Subcutaneous abdominal adipose tissue (tissue), 5 donors: ENCODE measurements around the gene DAPL1.

Experiments
- H3K27ac ChIP-seq: one replicate; pipeline ENCODE4 v1.7.0; 2013; ENCODE audit warnings: low read depth, mild to moderate bottlenecking, inconsistent platforms, low read length, moderate library complexity
- H3K27me3 ChIP-seq, 5 donors: one replicate each; pipeline ENCODE4 v1.7.0; 2013; ENCODE audit warnings: low read length in 5 of 5, inconsistent platforms in 1 of 5; ENCODE audit not compliant: control insufficient read depth in 5 of 5, insufficient read depth in 4 of 5
- H3K36me3 ChIP-seq, 5 donors: one replicate each; pipeline ENCODE4 v1.7.0; 2013; ENCODE audit warnings: low read length in 5 of 5; ENCODE audit not compliant: control insufficient read depth in 5 of 5, insufficient read depth in 5 of 5
- H3K4me1 ChIP-seq, 5 donors: one replicate each; pipeline ENCODE4 v1.7.0; 2013; ENCODE audit warnings: low read length in 5 of 5, mild to moderate bottlenecking in 3 of 5, moderate library complexity in 1 of 5; ENCODE audit not compliant: control insufficient read depth in 5 of 5, insufficient read depth in 5 of 5
- H3K4me3 ChIP-seq, 5 donors: one replicate each; pipeline ENCODE4 v1.7.0; 2013; ENCODE audit warnings: low read length in 5 of 5, low read depth in 1 of 5
- H3K9ac ChIP-seq, 5 donors: one replicate each; pipeline ENCODE4 v1.7.0; 2013; ENCODE audit warnings: low read length in 5 of 5, mild to moderate bottlenecking in 4 of 5, moderate library complexity in 3 of 5
- H3K9me3 ChIP-seq, 5 donors: one replicate each; pipeline ENCODE4 v1.7.0; 2013; ENCODE audit warnings: low read length in 5 of 5; ENCODE audit not compliant: control insufficient read depth in 5 of 5
- donor health status: healthy.
- donor health status: healthy.
- donor health status: healthy.
- donor health status: healthy.
- donor health status: healthy.

The DAPL1 gene

DNA sequence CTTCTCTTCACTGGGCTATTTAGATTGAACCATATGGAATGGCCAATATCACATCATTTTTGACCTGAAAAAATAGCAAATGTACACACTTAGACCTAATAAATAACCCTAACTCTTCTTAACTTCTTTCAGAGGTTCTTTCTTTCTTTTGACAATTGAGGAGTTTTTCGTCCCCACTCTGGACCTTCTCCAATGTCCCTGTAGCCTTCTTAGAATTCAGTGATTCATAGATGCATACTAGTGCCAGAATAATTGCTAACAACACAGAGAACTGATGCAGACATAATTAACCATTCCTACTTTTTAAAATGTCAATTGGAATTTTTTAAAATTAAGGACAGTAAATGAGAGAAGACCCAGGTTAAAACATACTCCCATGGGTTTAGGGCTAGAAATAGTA is 20.0 kb downstream of the DAPL1 start:
- no peak overlapping the region for H3K4me3 ChIP-seq
- no peaks in the 10 kb centered on the region for H3K9me3 ChIP-seq
- H3K36me3 ChIP-seq = no peaks in the 10 kb centered on the region
- H3K4me1 ChIP-seq = peaks cover 0 to 15% (median 13%) of the 10 kb centered on the region in 5 donors
- no peaks in the 10 kb centered on the region for H3K27me3 ChIP-seq
- no peak overlapping the region for H3K27ac ChIP-seq
- H3K9ac ChIP-seq = no peak overlapping the region

- Histone ChIP-seq H3K4me1 (peaks cover 0 to 10% (median 8%) of the 10 kb centered on the region in 5 donors), H3K27ac (no peak overlapping the region), H3K9ac (no peak overlapping the region), H3K4me3 (no peak overlapping the region), H3K36me3 (no peaks in the 10 kb centered on the region), H3K27me3 (no peaks in the 10 kb centered on the region), H3K9me3 (no peaks in the 10 kb centered on the region)
Observed at GRCh38 chr2:158815658-158816057, 20.5 kb downstream of the DAPL1 start.

GRCh38 chr2:158817588-158817987 is 22.5 kb downstream of the DAPL1 start:
- H3K4me3 ChIP-seq = no peak overlapping the region
- H3K9ac ChIP-seq = no peak overlapping the region
- no peaks in the 10 kb centered on the region for H3K4me1 ChIP-seq
- no peaks in the 10 kb centered on the region for H3K9me3 ChIP-seq
- no peak overlapping the region for H3K27ac ChIP-seq
- H3K27me3 ChIP-seq = no peaks in the 10 kb centered on the region
- no peaks in the 10 kb centered on the region for H3K36me3 ChIP-seq

- H3K4me1 ChIP-seq = peaks cover 0 to 2% (median 0%) of the 10 kb centered on the region in 5 donors
- no peak overlapping the region for H3K4me3 ChIP-seq
- H3K27me3 ChIP-seq = no peaks in the 10 kb centered on the region
- no peaks in the 10 kb centered on the region for H3K36me3 ChIP-seq
- H3K9me3 ChIP-seq = no peaks in the 10 kb centered on the region
- no peak overlapping the region for H3K27ac ChIP-seq
- H3K9ac ChIP-seq = no peak overlapping the region
Observed at GRCh38 chr2:158818511-158818910, 23.4 kb downstream of the DAPL1 start.

DNA sequence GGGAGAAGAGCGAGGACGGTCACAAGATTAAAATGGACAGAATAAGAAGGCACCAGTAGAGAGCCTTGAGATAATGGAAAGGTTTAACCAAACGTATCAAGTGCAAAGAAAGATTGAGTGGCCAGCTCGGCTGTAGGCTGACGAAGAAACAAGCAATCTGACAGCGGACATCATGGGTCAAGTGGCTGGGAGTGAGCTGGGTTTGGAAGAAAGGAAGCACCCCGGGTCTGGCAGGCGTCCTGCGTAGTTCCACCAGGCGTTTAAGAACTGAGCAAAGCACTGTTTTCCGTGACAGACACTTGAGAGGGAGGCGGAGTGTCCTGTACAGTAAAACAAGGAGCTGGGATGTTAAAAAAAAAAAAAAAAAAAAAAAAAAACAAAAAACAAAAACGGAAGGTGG is 27.1 kb downstream of the DAPL1 start:
- no peaks in the 10 kb centered on the region for H3K36me3 ChIP-seq
- no peaks in the 10 kb centered on the region for H3K9me3 ChIP-seq
- no peak overlapping the region for H3K4me3 ChIP-seq
- no peak overlapping the region for H3K27ac ChIP-seq
- peaks cover 0 to 12% (median 5%) of the 10 kb centered on the region in 5 donors for H3K4me1 ChIP-seq
- no peak overlapping the region for H3K9ac ChIP-seq
- H3K27me3 ChIP-seq = no peaks in the 10 kb centered on the region

DNA sequence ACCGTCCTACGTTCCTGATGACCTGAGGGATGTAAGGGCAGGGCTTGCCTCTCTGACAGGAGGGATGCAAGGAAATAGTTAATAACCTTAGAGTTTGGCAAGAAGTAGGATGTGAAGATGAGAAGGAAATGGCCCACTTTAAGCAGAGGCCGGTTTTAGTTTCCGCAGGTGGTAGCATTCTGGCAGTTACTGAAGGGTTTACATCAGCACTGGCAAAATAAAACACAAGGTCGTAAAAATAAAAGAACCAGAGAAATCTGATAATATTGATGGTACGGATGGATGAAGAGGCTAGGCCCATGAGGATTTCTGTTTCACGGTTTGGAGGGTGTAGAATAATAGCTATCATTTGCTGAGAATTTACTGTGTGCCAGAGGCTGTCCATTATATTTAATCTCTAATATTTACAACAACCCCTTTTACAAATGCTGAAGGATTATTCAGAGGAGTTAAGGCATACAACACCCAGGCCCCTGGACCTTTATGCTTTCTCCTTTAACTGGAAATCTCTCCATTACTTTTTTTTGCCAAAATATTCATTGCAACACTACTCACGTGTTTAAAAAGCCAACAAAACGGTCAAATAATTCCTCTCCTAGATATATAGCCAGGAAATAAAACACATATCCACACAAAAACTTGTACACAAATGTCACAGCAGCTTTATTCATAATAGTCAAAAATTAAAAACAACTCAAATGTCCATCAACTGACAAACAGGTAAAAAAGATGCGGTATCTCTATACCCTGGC is 28.5 kb downstream of the DAPL1 start:
- Histone ChIP-seq H3K4me3 (no peak overlapping the region), H3K36me3 (no peaks in the 10 kb centered on the region), H3K9ac (no peak overlapping the region), H3K27ac (no peak overlapping the region), H3K27me3 (no peaks in the 10 kb centered on the region), H3K4me1 (peaks cover 0 to 22% (median 9%) of the 10 kb centered on the region in 5 donors), H3K9me3 (no peaks in the 10 kb centered on the region)

GRCh38 chr2:158825021-158825420 is 29.9 kb downstream of the DAPL1 start:
- Histone ChIP-seq H3K27me3 (no peaks in the 10 kb centered on the region), H3K4me3 (no peak overlapping the region), H3K9me3 (no peaks in the 10 kb centered on the region), H3K27ac (no peak overlapping the region), H3K9ac (no peak overlapping the region), H3K36me3 (no peaks in the 10 kb centered on the region), H3K4me1 (peaks cover 0 to 32% (median 19%) of the 10 kb centered on the region in 5 donors)

DNA sequence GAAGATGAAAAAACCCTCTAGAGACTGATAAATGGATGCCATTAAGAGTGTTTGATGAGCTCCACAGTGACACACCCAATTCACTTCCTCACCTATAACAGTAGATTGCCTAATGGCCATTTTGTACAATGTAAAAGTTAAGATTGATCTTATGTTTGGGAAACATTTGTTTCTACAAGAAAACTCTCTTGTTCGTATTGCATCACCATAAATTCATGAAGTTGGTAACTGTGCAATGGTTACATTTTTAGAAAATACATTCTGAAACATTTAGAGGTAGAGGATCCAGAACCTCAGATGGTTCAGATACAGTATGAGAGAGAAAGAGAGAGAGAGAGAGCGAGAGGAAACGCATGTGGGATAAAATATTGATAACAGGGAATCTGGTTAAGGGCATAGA is 31.8 kb downstream of the DAPL1 start:
- Histone ChIP-seq H3K27me3 (no peaks in the 10 kb centered on the region), H3K27ac (no peak overlapping the region), H3K4me3 (no peak overlapping the region), H3K36me3 (no peaks in the 10 kb centered on the region), H3K4me1 (peaks cover 0 to 35% (median 22%) of the 10 kb centered on the region in 5 donors), H3K9me3 (no peaks in the 10 kb centered on the region), H3K9ac (no peak overlapping the region)

DNA sequence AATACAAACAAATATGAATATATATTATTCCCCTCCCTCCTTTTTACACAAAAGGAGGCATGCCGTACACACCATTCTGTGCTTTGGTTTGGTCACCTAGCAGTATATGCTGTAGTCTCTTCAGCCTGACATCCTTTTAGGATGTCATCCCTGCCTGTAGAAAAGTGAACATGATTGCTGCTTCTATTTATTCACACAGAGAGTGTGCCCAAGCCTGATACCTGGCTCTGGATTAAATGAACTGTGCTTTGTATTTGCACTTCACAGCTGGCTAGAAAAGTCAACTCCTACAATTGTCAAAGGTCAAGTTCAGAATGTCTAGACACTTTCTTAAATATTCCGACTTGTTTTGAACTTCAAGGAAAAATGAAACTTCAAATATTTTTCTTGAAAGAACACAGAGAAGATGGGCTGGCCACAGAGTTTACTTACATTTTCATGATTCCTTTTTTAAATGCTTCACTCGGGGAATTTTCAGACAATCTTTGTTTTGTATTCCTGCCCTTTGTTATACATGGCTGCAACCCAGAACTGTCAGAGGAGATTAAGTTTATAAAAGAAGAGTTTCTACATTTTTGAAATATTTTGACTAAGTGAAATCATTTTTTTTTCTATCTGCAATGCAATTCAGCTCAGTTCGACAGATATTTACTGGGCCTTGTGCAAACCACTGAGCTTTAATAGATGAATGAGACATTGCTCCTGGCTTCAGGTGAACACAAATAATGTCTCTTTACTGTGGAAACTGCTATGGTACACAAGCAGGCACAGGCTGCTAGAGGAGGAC is 33.5 kb downstream of the DAPL1 start:
- Histone ChIP-seq H3K4me1 (peaks cover 0 to 33% (median 22%) of the 10 kb centered on the region in 5 donors), H3K9ac (peak overlapping the region in 1 of 5 donors; percentile 19), H3K36me3 (no peaks in the 10 kb centered on the region), H3K27me3 (no peaks in the 10 kb centered on the region), H3K4me3 (no peak overlapping the region), H3K27ac (peak overlapping the region; percentile 49), H3K9me3 (no peaks in the 10 kb centered on the region)

DNA sequence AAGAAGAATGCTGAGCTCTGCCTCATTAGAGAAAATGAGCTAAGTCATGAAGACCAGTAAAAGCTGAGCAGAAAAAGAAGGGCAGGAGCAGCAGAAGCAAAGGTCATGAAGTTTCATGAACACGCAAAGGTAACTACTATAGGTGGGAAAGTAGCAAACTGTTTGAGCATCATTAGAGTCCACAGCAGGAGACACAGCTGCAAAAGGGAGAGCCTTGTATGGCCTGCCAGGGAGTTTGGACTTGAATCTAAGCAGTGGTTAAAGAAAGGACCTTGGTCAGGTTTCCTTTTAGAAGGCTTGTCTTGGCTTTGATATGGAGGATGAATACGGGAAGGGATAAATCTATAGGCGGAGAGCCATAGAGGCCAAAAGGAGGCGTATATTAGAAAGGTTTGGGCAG is 34.0 kb downstream of the DAPL1 start:
- H3K9ac ChIP-seq = no peak overlapping the region
- H3K36me3 ChIP-seq = no peaks in the 10 kb centered on the region
- H3K27me3 ChIP-seq = no peaks in the 10 kb centered on the region
- H3K4me1 ChIP-seq = peaks cover 0 to 27% (median 18%) of the 10 kb centered on the region in 5 donors
- no peaks in the 10 kb centered on the region for H3K9me3 ChIP-seq
- H3K4me3 ChIP-seq = no peak overlapping the region
- H3K27ac ChIP-seq = peak overlapping the region; percentile 32
